Esophagus (tissue), 2 donors: Measurements from ENCODE around the gene PTTG1IP. TPM values are rescaled to one million over a fixed set of nuclear protein-coding genes. Genes with fewer than 3 reads are reported as not detected.

Experiments used
- H3K27ac ChIP-seq, 2 donors: one replicate each; pipeline ENCODE4 v1.5.1; 2013; ENCODE audit warnings: low read depth in 2 of 2, mild to moderate bottlenecking in 2 of 2, inconsistent platforms in 1 of 2, low read length in 1 of 2, moderate library complexity in 1 of 2
- H3K27me3 ChIP-seq, 2 donors: one replicate each; pipeline ENCODE4 v1.6.1; 2013; ENCODE audit warnings: low read length in 2 of 2, control low read depth in 1 of 2, mild to moderate bottlenecking in 1 of 2; ENCODE audit not compliant: insufficient read depth in 2 of 2, control insufficient read depth in 1 of 2
- H3K36me3 ChIP-seq, 2 donors: one replicate each; pipeline ENCODE4 v1.6.1; 2013; ENCODE audit warnings: low read length in 1 of 2; ENCODE audit not compliant: control insufficient read depth in 2 of 2, insufficient read depth in 2 of 2
- H3K4me1 ChIP-seq, 2 donors: one replicate each; pipeline ENCODE4 v1.6.1; 2013; ENCODE audit warnings: low read length in 1 of 2; ENCODE audit not compliant: control insufficient read depth in 2 of 2, insufficient read depth in 2 of 2
- H3K4me3 ChIP-seq, 2 donors: one replicate each; pipeline ENCODE4 v1.5.1; 2013; ENCODE audit warnings: low read length in 2 of 2, mild to moderate bottlenecking in 2 of 2, low read depth in 1 of 2, moderate library complexity in 1 of 2
- H3K9me3 ChIP-seq, 2 donors: one replicate each; pipeline ENCODE4 v1.6.1; 2013; ENCODE audit warnings: mild to moderate bottlenecking in 2 of 2, low read depth in 1 of 2, low read length in 1 of 2, moderate library complexity in 1 of 2; ENCODE audit not compliant: control insufficient read depth in 2 of 2, insufficient read depth in 1 of 2
- WGBS, 2 donors: extraction: QIAGEN DNeasy Blood & Tissue Kit; methylation state at CpG; one replicate each; pipeline ENCODE4 v1.1.7; 2013; 5-methylcytosine and 5-hydroxymethylcytosine counted together
- polyA plus RNA-seq, 2 donors: library from polyadenylated mRNA; stranded (reverse); fragments of 200-250 nt; gene quantifications; one replicate each; pipeline ENCODE4 v1.2.3, GENCODE V29; 2013
- donor health status: healthy with polysubstance abuse.
- donor health status: Bipolar disorder and iron deficiency.

The PTTG1IP gene
- polyA plus RNA-seq, 2 donors = 45.8 to 47.4 TPM

- Histone ChIP-seq H3K4me1 (peaks cover 7 to 18% of the 10 kb centered on the region in 2 donors), H3K27ac (no peak overlapping the region)
- WGBS, 2 donors = 89 to 92% methylated on average over 15 of the region's 15 CpGs
Measured at GRCh38 chr21:44867464-44867863, 6.0 kb downstream of the PTTG1IP start.

GRCh38 chr21:44866780-44867179 is 6.7 kb downstream of the PTTG1IP start:
- peaks cover 5 to 16% of the 10 kb centered on the region in 2 donors for H3K4me1 ChIP-seq
- no peaks in the 10 kb centered on the region for H3K27me3 ChIP-seq
- H3K4me3 ChIP-seq = no peak overlapping the region
- no peak overlapping the region for H3K27ac ChIP-seq
- H3K9me3 ChIP-seq = no peaks in the 10 kb centered on the region
- WGBS, 2 donors = 72 to 79% methylated on average over 7 of the region's 7 CpGs
- peaks cover 9 to 13% of the 10 kb centered on the region in 2 donors for H3K36me3 ChIP-seq

More at GRCh38 chr21:44867464-44867863, 6.0 kb downstream of the PTTG1IP start:
- Histone ChIP-seq H3K9me3 (no peaks in the 10 kb centered on the region), H3K36me3 (peaks cover 9 to 13% of the 10 kb centered on the region in 2 donors), H3K4me3 (no peak overlapping the region), H3K27me3 (no peaks in the 10 kb centered on the region)

DNA sequence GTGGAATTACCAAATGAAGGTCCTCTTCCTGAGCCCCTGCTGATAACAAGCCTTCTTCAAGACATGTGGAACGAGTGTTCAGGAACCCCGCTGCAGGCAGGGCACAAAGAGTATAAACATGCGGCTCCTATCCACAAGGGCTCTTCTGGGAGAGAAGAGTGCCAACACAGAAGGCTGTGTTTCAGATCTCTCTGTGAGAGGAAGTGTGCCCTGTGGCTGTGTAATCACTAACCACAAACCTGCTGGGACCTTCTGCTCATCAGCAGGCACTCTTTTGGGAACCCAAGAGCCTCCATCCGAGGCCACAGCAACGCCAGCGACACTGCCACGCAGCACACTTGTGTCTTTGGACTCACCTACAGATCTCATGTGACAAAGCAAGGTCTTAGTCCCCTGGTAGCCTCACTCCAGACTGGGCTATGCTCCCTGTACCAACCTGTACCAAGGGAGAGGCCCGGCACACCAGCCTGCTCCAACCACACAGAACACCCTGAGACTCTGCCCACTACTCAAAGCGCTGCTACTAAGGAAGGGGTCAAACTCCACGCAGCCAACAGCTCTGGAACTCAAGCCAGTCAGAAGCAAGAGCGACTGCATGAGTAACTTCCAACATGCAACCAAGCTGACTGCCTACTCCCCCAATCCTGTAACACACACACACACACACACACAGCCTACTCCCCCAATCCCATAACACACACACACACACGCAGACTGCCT is 7.8 kb downstream of the PTTG1IP start:
- H3K27ac ChIP-seq = peak overlapping the region in 1 of 2 donors; percentile 33
- H3K4me1 ChIP-seq = peaks cover 3 to 8% of the 10 kb centered on the region in 2 donors
- no peaks in the 10 kb centered on the region for H3K27me3 ChIP-seq
- H3K4me3 ChIP-seq = no peak overlapping the region
- peaks cover 9 to 20% of the 10 kb centered on the region in 2 donors for H3K36me3 ChIP-seq
- H3K9me3 ChIP-seq = no peaks in the 10 kb centered on the region
- WGBS, 2 donors = 75 to 79% methylated on average over 12 of the region's 12 CpGs

- 89 to 90% methylated on average over 24 to 25 of the region's 25 CpGs for WGBS, 2 donors
- no peak overlapping the region for H3K4me3 ChIP-seq
- H3K4me1 ChIP-seq = peaks cover 6 to 16% of the 10 kb centered on the region in 2 donors
- H3K36me3 ChIP-seq = peaks cover 9 to 31% of the 10 kb centered on the region in 2 donors
- H3K27me3 ChIP-seq = no peaks in the 10 kb centered on the region
- H3K9me3 ChIP-seq = no peaks in the 10 kb centered on the region
- no peak overlapping the region for H3K27ac ChIP-seq
Measured at GRCh38 chr21:44862869-44863685, 10.4 kb downstream of the PTTG1IP start.

DNA sequence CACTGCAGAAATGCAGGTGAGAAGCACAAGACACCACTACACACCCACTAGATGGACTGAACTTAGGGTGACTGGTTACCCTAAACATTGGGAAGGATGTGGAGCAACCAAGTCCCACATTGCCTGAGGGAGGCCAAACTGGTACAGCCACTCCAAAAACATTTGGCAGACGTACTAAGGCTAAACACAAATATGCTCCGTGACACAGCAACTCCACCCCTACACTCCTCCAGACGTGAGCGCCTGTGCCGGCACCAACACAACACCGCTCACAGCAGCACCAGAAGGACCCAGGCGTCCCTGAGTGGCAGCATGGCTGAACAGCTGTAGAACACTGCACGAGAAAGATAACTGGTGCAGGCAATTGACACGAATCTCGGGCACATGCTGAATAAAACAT is 14.7 kb downstream of the PTTG1IP start:
- H3K36me3 ChIP-seq = peaks cover 4 to 48% of the 10 kb centered on the region in 2 donors
- 44 to 61% methylated on average over 10 of the region's 10 CpGs for WGBS, 2 donors
- H3K27me3 ChIP-seq = no peaks in the 10 kb centered on the region
- no peaks in the 10 kb centered on the region for H3K9me3 ChIP-seq
- H3K27ac ChIP-seq = no peak overlapping the region
- H3K4me1 ChIP-seq = peaks cover 6 to 11% of the 10 kb centered on the region in 2 donors
- H3K4me3 ChIP-seq = no peak overlapping the region

GRCh38 chr21:44858291-44858690 is 15.2 kb downstream of the PTTG1IP start:
- Histone ChIP-seq H3K36me3 (peaks cover 2 to 52% of the 10 kb centered on the region in 2 donors), H3K4me1 (peaks cover 6 to 14% of the 10 kb centered on the region in 2 donors), H3K27ac (peak overlapping the region in 1 of 2 donors; percentile 38), H3K4me3 (no peak overlapping the region), H3K27me3 (no peaks in the 10 kb centered on the region), H3K9me3 (no peaks in the 10 kb centered on the region)
- 60 to 69% methylated on average over 15 of the region's 15 CpGs for WGBS, 2 donors

- Histone ChIP-seq H3K27me3 (no peaks in the 10 kb centered on the region), H3K27ac (no peak overlapping the region), H3K9me3 (no peaks in the 10 kb centered on the region), H3K36me3 (peaks cover 0 to 53% of the 10 kb centered on the region in 2 donors), H3K4me3 (no peak overlapping the region), H3K4me1 (peaks cover 4 to 14% of the 10 kb centered on the region in 2 donors)
- 90 to 91% methylated on average over 16 of the region's 16 CpGs for WGBS, 2 donors
Measured at GRCh38 chr21:44857127-44857892, 16.2 kb downstream of the PTTG1IP start.

- Histone ChIP-seq H3K27ac (no peak overlapping the region), H3K36me3 (peaks cover 0 to 50% of the 10 kb centered on the region in 2 donors)
Measured at GRCh38 chr21:44856131-44856530, 17.4 kb downstream of the PTTG1IP start.

GRCh38 chr21:44855572-44855971 is 17.9 kb downstream of the PTTG1IP start:
- Histone ChIP-seq H3K4me1 (peaks cover 4 to 14% of the 10 kb centered on the region in 2 donors), H3K27me3 (no peaks in the 10 kb centered on the region), H3K9me3 (no peaks in the 10 kb centered on the region), H3K4me3 (no peak overlapping the region), H3K36me3 (peaks cover 0 to 51% of the 10 kb centered on the region in 2 donors), H3K27ac (no peak overlapping the region)
- 93 to 94% methylated on average over 14 of the region's 14 CpGs for WGBS, 2 donors

More at GRCh38 chr21:44856131-44856530, 17.4 kb downstream of the PTTG1IP start:
- WGBS, 2 donors = 94% methylated on average over 17 of the region's 17 CpGs
- Histone ChIP-seq H3K4me3 (no peak overlapping the region), H3K27me3 (no peaks in the 10 kb centered on the region), H3K4me1 (peaks cover 4 to 14% of the 10 kb centered on the region in 2 donors), H3K9me3 (no peaks in the 10 kb centered on the region)
